ENCODE results near the gene WIZ.

GRCh38 chr19:15400521-15401396 lies 49.0 kb downstream of the WIZ start:
- TF ChIP-seq CTCF (conservative IDR thresholded peaks at IDR 0.05; ENCODE audit: low read depth, low read length) (no peak), RAD21 (IDR thresholded peaks at IDR 0.05; ENCODE audit: low read length) (no peak), POLR2A (IDR thresholded peaks at IDR 0.05; ENCODE audit: low read depth, low read length) (no peak), MAZ (IDR thresholded peaks at IDR 0.05; ENCODE audit: borderline replicate concordance, low read depth, low read length) (no peak), SMC3 (IDR thresholded peaks at IDR 0.05; ENCODE audit: low read depth, low read length) (no peak), BHLHE40 (IDR thresholded peaks at IDR 0.05; ENCODE audit: low read depth, low read length) (no peak), USF2 (IDR thresholded peaks at IDR 0.05; ENCODE audit: low read depth, low read length) (no peak), MAFK (IDR thresholded peaks at IDR 0.05; ENCODE audit: low read depth, low read length) (no peak), RFX5 (IDR thresholded peaks at IDR 0.05; ENCODE audit: low read depth, low read length) (no peak), ELK1 (IDR thresholded peaks at IDR 0.05; ENCODE audit: borderline replicate concordance, low read depth, low read length) (no peak), CEBPB (IDR thresholded peaks at IDR 0.05; ENCODE audit: low read depth, low read length) (no peak), FOS (IDR thresholded peaks at IDR 0.05; ENCODE audit: low read depth, low read length) (no peak)

Data from IMR-90 (cell line).